Vagina (tissue), 2 donors: ENCODE results near the gene PPP3CA. TPM values are rescaled to one million over a fixed set of nuclear protein-coding genes. Genes with fewer than 3 reads are reported as not detected.

ENCODE experiments used
- DNase-seq, 2 donors: peaks; one replicate each; pipeline ENCODE4 v3.0.0-alpha.2; 2017; ENCODE audit errors: extremely low spot score in 2 of 2
- H3K27ac ChIP-seq: fragments of 200-600 bp; sonication (generic); one replicate; pipeline ENCODE4 v1.5.1; 2019
- H3K27me3 ChIP-seq: fragments of 200-600 bp; sonication (generic); one replicate; pipeline ENCODE4 v1.5.1; 2019
- H3K36me3 ChIP-seq, 2 donors: fragments of 200-600 bp; sonication (generic); one replicate each; pipeline ENCODE4 v1.5.1; 2017 to 2019
- H3K4me1 ChIP-seq: fragments of 200-600 bp; sonication (generic); one replicate; pipeline ENCODE4 v1.5.1; 2019
- H3K4me3 ChIP-seq, 2 donors: fragments of 200-600 bp; sonication (generic); 1 replicate in 1 of 2; 2 replicates in 1 of 2; pipeline ENCODE4 v1.5.1; 2016 to 2019
- H3K9me3 ChIP-seq: fragments of 200-600 bp; sonication (generic); one replicate; pipeline ENCODE4 v1.5.1; 2019
- CTCF ChIP-seq, 3 experiments: fragments of 450-650 bp in 2 of 3; fragments of 200-600 bp in 1 of 3; sonication (generic) in 1 of 3; IDR thresholded peaks; one replicate each; pipeline ENCODE4 v1.5.1; 2017 to 2019; ENCODE audit warnings: antibody characterized with exemption in 3 of 3, mild to moderate bottlenecking in 2 of 3, moderate library complexity in 2 of 3
- POLR2A ChIP-seq, 2 donors: fragments of 450-650 bp; IDR thresholded peaks; one replicate each; pipeline ENCODE4 v1.6.1; 2017; ENCODE audit warnings: antibody characterized with exemption in 2 of 2, mild to moderate bottlenecking in 2 of 2, moderate library complexity in 2 of 2
- POLR2AphosphoS5 ChIP-seq, 2 donors: sonication (generic); formaldehyde crosslinking; IDR thresholded peaks; one replicate each; pipeline ENCODE4 v1.9.0; 2017; ENCODE audit warnings: antibody characterized with exemption in 2 of 2, mild to moderate bottlenecking in 2 of 2, low read depth in 1 of 2; ENCODE audit not compliant: insufficient read depth in 1 of 2
- intact Hi-C: fragments of 100-400 bp; cut with DNase I; formaldehyde crosslinking; loops from one replicate; pipeline ENCODE4 v1.15.1; 2023
- total RNA-seq: library from RNA; depleted of rRNA; stranded (reverse); fragments of >200 nt; gene quantifications from one replicate; pipeline ENCODE4 v1.2.3, GENCODE V29; 2016

PPP3CA gene
- total RNA-seq, 1 donor from 2014 or later, result 45.9 TPM

GRCh38 chr4:101115887-101116286, 231.4 kb downstream of the PPP3CA start:
- intact Hi-C loops, result no loop called here
- no peak for TF ChIP-seq POLR2AphosphoS5 (IDR thresholded peaks at IDR 0.05; ENCODE audit: insufficient read depth in 1 of 2, low read depth in 1 of 2)
- no peak for TF ChIP-seq POLR2A (IDR thresholded peaks at IDR 0.05)
- no peak for TF ChIP-seq CTCF (IDR thresholded peaks at IDR 0.05)

GRCh38 chr4:101114936-101115372, 232.4 kb downstream of the PPP3CA start:
- Histone ChIP-seq H3K4me3 (no peak overlapping the region), H3K27ac (no peak overlapping the region), H3K4me1 (peaks cover 24% of the 10 kb centered on the region), H3K36me3 (no peaks in the 10 kb centered on the region), H3K9me3 (no peaks in the 10 kb centered on the region), H3K27me3 (no peaks in the 10 kb centered on the region)
- no peak for DNase-seq
- TF ChIP-seq POLR2AphosphoS5 (IDR thresholded peaks at IDR 0.05; ENCODE audit: insufficient read depth in 1 of 2, low read depth in 1 of 2) (no peak), CTCF (IDR thresholded peaks at IDR 0.05) (no peak), POLR2A (IDR thresholded peaks at IDR 0.05) (no peak)
- intact Hi-C loops, result no loop called here

More at GRCh38 chr4:101115887-101116286, 231.4 kb downstream of the PPP3CA start:
- H3K27ac ChIP-seq, result peak overlapping the region; percentile 2
- peaks cover 24% of the 10 kb centered on the region for H3K4me1 ChIP-seq
- no peak for DNase-seq
- no peak overlapping the region for H3K4me3 ChIP-seq
- H3K27me3 ChIP-seq, result no peaks in the 10 kb centered on the region
- no peaks in the 10 kb centered on the region for H3K36me3 ChIP-seq
- no peaks in the 10 kb centered on the region for H3K9me3 ChIP-seq

GRCh38 chr4:101104312-101105052, 242.8 kb downstream of the PPP3CA start:
- no peak overlapping the region for H3K27ac ChIP-seq
- intact Hi-C loops, result no loop called here
- H3K27me3 ChIP-seq, result no peaks in the 10 kb centered on the region
- H3K4me1 ChIP-seq, result peaks cover 42% of the 10 kb centered on the region
- H3K36me3 ChIP-seq, result no peaks in the 10 kb centered on the region
- H3K4me3 ChIP-seq, result no peak overlapping the region
- TF ChIP-seq CTCF (IDR thresholded peaks at IDR 0.05), result no peak
- no peak for TF ChIP-seq POLR2AphosphoS5 (IDR thresholded peaks at IDR 0.05; ENCODE audit: insufficient read depth in 1 of 2, low read depth in 1 of 2)
- no peak for TF ChIP-seq POLR2A (IDR thresholded peaks at IDR 0.05)
- DNase-seq, result no peak
- H3K9me3 ChIP-seq, result no peaks in the 10 kb centered on the region

- DNase-seq, result no peak
- H3K4me1 ChIP-seq, result peaks cover 42% of the 10 kb centered on the region
- no peak overlapping the region for H3K4me3 ChIP-seq
- no peaks in the 10 kb centered on the region for H3K9me3 ChIP-seq
- H3K27me3 ChIP-seq, result no peaks in the 10 kb centered on the region
- intact Hi-C loops, result no loop called here
- no peak overlapping the region for H3K27ac ChIP-seq
- H3K36me3 ChIP-seq, result no peaks in the 10 kb centered on the region
- TF ChIP-seq POLR2AphosphoS5 (IDR thresholded peaks at IDR 0.05; ENCODE audit: insufficient read depth in 1 of 2, low read depth in 1 of 2) (no peak), CTCF (IDR thresholded peaks at IDR 0.05) (no peak), POLR2A (IDR thresholded peaks at IDR 0.05) (no peak)
Measured at GRCh38 chr4:101103381-101104142, 243.8 kb downstream of the PPP3CA start.
